Spinal cord (tissue), 10 donors: ENCODE data around the gene ASCC2. TPM values are rescaled to one million over a fixed set of nuclear protein-coding genes. Genes with fewer than 3 reads are reported as not detected.

Source experiments
- DNase-seq, 6 donors: peaks; one replicate each; pipeline versions ENCODE4 v3.0.0 to v3.0.0-alpha.2; 2013 to 2015; ENCODE audit warnings: low spot score in 6 of 6, low read depth in 4 of 6
- H3K27ac ChIP-seq: one replicate; pipeline ENCODE4 v1.5.1; 2013; ENCODE audit warnings: low read depth, low read length, control low read depth
- H3K27me3 ChIP-seq: one replicate; pipeline ENCODE4 v1.6.1; 2013; ENCODE audit warnings: low read length; ENCODE audit not compliant: control insufficient read depth, insufficient read depth
- H3K36me3 ChIP-seq: one replicate; pipeline ENCODE4 v1.6.1; 2013; ENCODE audit warnings: low read length; ENCODE audit not compliant: control insufficient read depth, insufficient read depth
- H3K4me1 ChIP-seq: one replicate; pipeline ENCODE4 v1.6.1; 2013; ENCODE audit warnings: low read length; ENCODE audit not compliant: control insufficient read depth, insufficient read depth
- H3K4me3 ChIP-seq: one replicate; pipeline ENCODE4 v1.5.1; 2013; ENCODE audit warnings: low read depth, low read length, control low read depth
- H3K9me3 ChIP-seq: one replicate; pipeline ENCODE4 v1.6.1; 2013; ENCODE audit warnings: low read length; ENCODE audit not compliant: control insufficient read depth, insufficient read depth
- WGBS: methylation state at CpG from one replicate; pipeline ENCODE4 v1.1.5; 2013; ENCODE audit warnings: missing lambda C conversion rate; ENCODE audit not compliant: insufficient coverage; 5-methylcytosine and 5-hydroxymethylcytosine counted together
- polyA plus RNA-seq, 2 donors: library from polyadenylated mRNA; unstranded; fragments of 120-200 nt; gene quantifications; one replicate each; pipeline ENCODE4 v1.2.1, GENCODE V29; 2013; ENCODE audit not compliant: insufficient read length in 2 of 2
- total RNA-seq, 2 donors: library from RNA; depleted of rRNA in 1 of 2; stranded (reverse); fragments of 120-200 nt in 1 of 2; fragments of >200 nt in 1 of 2; gene quantifications; one replicate each; pipeline versions ENCODE4 v1.2.3 to v1.2.4, GENCODE V29; 2013 to 2014
- donor health status: healthy.

The ASCC2 gene
- total and polyA plus RNA-seq, 4 donors = 18.5 to 55.5 (median 38.8) TPM

DNA sequence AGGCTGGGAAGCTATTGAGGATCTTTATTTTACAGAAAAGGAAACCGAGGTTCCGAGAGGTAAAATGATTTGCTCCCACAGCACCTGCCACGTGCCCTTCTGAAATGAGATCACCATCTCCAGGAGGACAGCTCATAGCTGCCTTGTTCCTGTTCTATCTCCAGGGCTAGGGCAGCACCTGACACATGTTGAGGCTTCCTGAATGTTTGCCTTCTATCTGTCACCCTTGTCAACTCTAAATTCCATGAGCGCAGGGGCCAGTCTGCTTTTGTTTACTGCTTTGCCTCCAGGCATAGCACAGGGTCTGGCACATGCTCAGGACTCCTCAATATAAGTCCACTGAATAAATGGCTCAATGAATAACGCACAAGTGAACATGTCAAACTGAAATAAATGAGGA is 24.1 kb downstream of the ASCC2 start:
- 78% methylated on average over 4 of the region's 5 CpGs for WGBS
- Histone ChIP-seq H3K36me3 (peaks cover 61% of the 10 kb centered on the region), H3K4me1 (peaks cover 35% of the 10 kb centered on the region), H3K27ac (no peak overlapping the region), H3K9me3 (no peaks in the 10 kb centered on the region), H3K4me3 (no peak overlapping the region), H3K27me3 (no peaks in the 10 kb centered on the region)
- DNase-seq = no peak

DNA sequence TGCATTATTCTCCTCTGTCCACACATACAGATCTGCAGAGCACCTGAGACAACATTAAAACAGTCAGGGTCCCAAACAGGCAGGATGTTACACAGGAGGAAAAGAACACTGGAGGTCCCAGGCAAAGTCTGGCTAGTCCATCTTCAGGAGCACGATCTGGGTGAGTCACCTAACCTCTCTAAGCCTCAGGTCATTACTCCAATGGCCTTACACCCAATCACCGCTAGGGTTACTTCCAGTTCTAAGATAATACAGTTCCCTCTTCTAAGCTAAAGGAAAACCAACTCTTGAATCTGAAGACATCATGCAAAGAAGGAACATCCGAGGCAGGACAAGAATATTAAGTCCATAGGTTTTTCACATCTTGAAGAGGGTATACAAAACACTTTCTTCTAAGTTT is 24.5 kb downstream of the ASCC2 start:
- WGBS = 94% methylated on average over 2 of the region's 3 CpGs
- peaks cover 58% of the 10 kb centered on the region for H3K36me3 ChIP-seq
- H3K27ac ChIP-seq = no peak overlapping the region
- no peaks in the 10 kb centered on the region for H3K27me3 ChIP-seq
- no peaks in the 10 kb centered on the region for H3K9me3 ChIP-seq
- peaks cover 30% of the 10 kb centered on the region for H3K4me1 ChIP-seq
- DNase-seq = no peak
- no peak overlapping the region for H3K4me3 ChIP-seq

DNA sequence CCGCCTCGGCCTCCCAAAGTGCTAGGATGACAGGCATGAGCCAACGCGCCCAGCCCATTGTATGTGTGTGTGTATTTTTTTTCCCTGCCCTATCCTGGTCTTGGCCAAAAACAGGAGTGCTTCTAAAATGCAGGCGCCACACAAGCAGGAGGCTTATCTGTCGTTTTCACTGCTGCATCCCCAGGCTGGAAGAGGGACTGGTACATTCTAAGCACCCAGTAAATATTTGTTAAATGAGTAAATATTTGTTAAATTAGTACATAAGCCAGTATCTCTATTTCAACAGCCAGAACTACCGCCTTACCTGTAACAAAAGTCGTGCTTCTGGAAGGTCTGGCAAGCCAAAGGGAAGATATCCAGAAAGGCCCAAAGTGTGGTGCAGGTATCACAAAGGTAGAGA is 24.9 kb downstream of the ASCC2 start:
- WGBS = 100% methylated on average over 3 of the region's 8 CpGs
- Histone ChIP-seq H3K4me1 (peaks cover 30% of the 10 kb centered on the region), H3K9me3 (no peaks in the 10 kb centered on the region), H3K27me3 (no peaks in the 10 kb centered on the region), H3K36me3 (peaks cover 63% of the 10 kb centered on the region), H3K4me3 (no peak overlapping the region), H3K27ac (no peak overlapping the region)
- no peak for DNase-seq

DNA sequence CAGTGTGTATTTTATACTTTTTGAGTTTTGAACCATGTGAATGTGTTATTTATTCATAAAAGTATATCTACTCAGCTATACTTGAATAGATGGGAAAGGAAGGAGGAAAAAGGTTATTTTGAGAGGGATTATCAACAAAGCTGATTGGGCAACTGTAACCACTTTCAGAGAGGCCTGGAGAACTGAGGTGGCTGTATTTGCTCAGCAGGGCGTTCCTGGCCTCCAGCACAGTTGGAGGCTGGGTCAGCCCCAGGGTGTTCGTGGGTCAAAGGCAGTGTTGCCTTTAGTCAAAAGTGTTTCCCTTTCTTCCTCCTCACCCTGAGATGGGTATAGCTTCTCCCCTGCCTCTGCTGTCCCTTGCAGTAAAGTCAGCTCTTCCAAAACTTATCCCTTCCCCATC is 26.7 kb downstream of the ASCC2 start:
- Histone ChIP-seq H3K27me3 (no peaks in the 10 kb centered on the region), H3K9me3 (no peaks in the 10 kb centered on the region), H3K4me3 (no peak overlapping the region), H3K36me3 (peaks cover 71% of the 10 kb centered on the region), H3K4me1 (peaks cover 19% of the 10 kb centered on the region), H3K27ac (no peak overlapping the region)
- WGBS = 73% methylated on average over 2 of the region's 2 CpGs
- no peak for DNase-seq

DNA sequence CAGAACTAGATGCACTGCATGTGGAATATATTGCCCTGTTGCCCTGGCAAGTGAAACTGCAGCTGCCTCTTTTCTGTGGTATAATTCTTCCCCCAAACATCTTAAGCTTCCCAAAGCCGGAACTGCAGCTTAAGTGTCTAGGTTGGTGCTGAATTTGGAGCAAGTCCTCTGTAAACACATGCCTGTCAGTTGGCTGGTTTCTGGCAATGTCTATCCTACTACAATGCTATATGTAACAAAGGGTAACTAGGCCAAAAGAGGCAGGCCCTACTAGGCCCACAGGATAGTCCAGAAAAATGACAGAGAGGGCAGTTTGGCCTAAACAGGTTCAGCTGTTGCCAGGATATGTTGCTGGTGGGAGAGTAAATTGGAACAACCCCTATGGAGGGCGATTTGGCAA is 27.9 kb downstream of the ASCC2 start:
- H3K4me3 ChIP-seq = no peak overlapping the region
- H3K36me3 ChIP-seq = peaks cover 75% of the 10 kb centered on the region
- no peaks in the 10 kb centered on the region for H3K27me3 ChIP-seq
- peak in 2 of 6 donors; percentile 60 to 67 for DNase-seq
- no CpG with 5 or more reads among the region's 2 CpGs for whole genome bisulfite sequencing
- H3K4me1 ChIP-seq = peaks cover 11% of the 10 kb centered on the region
- no peak overlapping the region for H3K27ac ChIP-seq
- no peaks in the 10 kb centered on the region for H3K9me3 ChIP-seq

DNA sequence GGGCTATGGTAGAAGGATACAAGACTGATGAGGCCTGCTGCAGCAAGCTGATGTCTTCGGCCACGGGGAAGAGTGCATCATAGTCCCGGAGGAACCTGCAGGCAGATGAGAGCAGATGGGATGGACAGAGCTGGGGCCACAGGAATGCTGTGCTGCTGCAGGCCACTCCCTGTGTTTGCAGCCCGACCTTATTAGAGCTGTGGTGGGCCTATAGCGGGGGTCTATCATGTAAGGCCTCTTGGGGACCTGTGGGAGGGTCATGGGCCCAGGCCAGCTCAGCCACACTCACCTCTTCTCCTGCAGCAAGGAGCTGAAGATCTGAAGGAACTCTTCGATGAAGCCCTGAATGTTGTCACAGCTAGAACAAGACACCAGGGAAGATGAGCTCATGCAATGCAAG is 31.9 kb downstream of the ASCC2 start:
- Histone ChIP-seq H3K9me3 (no peaks in the 10 kb centered on the region), H3K36me3 (peaks cover 80% of the 10 kb centered on the region), H3K27ac (no peak overlapping the region), H3K4me3 (no peak overlapping the region), H3K4me1 (no peaks in the 10 kb centered on the region), H3K27me3 (no peaks in the 10 kb centered on the region)
- DNase-seq = no peak
- WGBS = 87% methylated on average over 6 of the region's 6 CpGs

DNA sequence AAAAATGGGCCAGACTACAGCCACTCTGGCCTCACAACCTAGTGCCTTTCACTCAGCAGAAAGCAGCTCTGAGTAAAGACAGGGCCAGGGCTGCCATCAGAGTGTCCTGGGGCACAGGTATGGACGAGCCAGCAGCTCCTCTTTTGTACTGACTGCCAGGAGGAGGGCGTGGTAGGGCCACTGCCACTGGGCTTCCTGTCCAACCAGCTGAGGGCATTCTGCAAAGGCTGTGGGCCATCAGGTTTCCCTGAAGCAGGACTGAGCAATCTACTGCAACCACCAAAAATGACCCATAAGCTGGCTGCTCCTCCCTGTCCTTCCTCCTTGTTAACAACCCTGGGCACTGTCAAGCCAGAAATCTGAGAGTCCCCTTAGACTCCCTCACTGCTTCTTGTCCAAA is 33.1 kb downstream of the ASCC2 start:
- no peak for DNase-seq
- Histone ChIP-seq H3K27me3 (no peaks in the 10 kb centered on the region), H3K4me3 (no peak overlapping the region), H3K9me3 (no peaks in the 10 kb centered on the region), H3K4me1 (no peaks in the 10 kb centered on the region), H3K27ac (no peak overlapping the region), H3K36me3 (peaks cover 81% of the 10 kb centered on the region)
- WGBS = 95% methylated on average over 2 of the region's 2 CpGs

DNA sequence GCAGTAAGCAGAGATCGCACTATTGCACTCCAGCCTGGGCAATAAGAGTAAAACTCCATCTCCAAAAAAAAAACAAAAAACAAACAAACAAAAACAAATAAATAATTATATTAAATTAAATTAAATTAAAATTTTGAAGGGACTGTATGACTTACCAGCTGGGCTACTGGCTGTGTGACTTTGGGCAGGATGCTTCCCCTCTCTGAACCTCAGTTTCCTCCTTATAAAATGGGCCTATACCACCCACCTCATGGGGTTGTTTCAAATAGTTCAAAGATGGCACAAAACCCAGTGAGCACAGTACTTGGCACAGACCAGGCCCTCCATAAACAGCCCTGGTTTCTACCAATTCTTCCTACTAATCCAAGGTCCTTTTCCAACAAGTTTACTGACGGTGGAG is 34.9 kb downstream of the ASCC2 start:
- Histone ChIP-seq H3K4me1 (peaks cover 6% of the 10 kb centered on the region), H3K9me3 (no peaks in the 10 kb centered on the region), H3K27me3 (no peaks in the 10 kb centered on the region), H3K27ac (no peak overlapping the region), H3K4me3 (no peak overlapping the region), H3K36me3 (peaks cover 91% of the 10 kb centered on the region)
- DNase-seq = no peak
- WGBS = no CpG with 5 or more reads among the region's 2 CpGs

DNA sequence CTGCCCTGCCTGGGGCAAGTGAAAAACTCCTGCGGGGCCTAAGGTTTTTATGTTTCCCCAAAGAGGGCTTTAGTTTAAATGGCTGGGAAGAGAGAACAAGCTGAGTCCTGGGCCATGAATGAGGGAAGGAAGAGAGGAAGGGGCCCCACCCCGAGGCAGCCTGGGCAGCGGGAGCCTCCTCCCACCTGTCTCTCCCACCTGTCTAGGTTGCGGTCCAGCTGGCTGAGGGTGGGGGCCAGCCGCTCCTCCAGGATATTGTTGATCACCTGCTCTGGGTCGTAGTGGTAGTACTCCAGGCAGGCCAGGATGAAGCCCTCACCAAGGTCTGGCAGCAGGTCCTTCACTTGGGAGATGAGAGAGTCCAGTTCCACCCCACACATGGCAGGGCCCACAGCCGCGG is 36.3 kb downstream of the ASCC2 start:
- WGBS = 100% methylated on average over 6 of the region's 8 CpGs
- Histone ChIP-seq H3K9me3 (no peaks in the 10 kb centered on the region), H3K4me1 (peaks cover 6% of the 10 kb centered on the region), H3K27ac (no peak overlapping the region), H3K36me3 (peaks cover 90% of the 10 kb centered on the region), H3K27me3 (no peaks in the 10 kb centered on the region), H3K4me3 (no peak overlapping the region)
- no peak for DNase-seq

DNA sequence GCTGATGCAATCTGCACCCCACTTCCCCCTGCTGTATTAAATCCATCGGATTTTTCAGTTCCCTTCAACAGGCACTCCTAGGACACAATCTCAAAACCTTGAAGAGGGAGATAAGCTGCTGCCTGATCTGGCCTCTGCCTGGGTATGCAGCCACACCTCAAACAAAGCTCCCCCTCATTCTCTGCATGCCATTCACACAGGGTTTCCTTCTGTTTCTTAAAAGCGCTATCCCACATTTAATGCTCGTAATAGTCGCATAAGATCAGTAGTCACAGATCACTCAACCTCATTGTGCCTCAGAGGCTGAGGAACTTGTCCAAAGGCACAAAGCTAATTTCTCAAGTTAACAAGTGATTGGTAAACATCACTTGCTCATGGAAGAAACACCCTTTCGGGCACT is 36.9 kb downstream of the ASCC2 start:
- Histone ChIP-seq H3K36me3 (peaks cover 90% of the 10 kb centered on the region), H3K4me3 (no peak overlapping the region), H3K4me1 (peaks cover 6% of the 10 kb centered on the region), H3K9me3 (no peaks in the 10 kb centered on the region), H3K27me3 (no peaks in the 10 kb centered on the region), H3K27ac (no peak overlapping the region)
- DNase-seq = no peak
- 89% methylated on average over 5 of the region's 5 CpGs for WGBS
